ENCODE results near the gene NR6A1.

NR6A1 gene

GRCh38 chr9:124470726-124471125 is 300.4 kb downstream of the NR6A1 start:
- Histone ChIP-seq H3K27ac (ENCODE audit: low read depth, low read length) (no peak overlapping the region), H3K4me2 (ENCODE audit: low read depth, low read length, poor library complexity, severe bottlenecking) (no peak overlapping the region), H3K4me3 (ENCODE audit: insufficient read depth, low read length, poor library complexity, severe bottlenecking) (no peak overlapping the region), H3K36me3 (ENCODE audit: low read length) (no peaks in the 10 kb centered on the region), H3K9ac (ENCODE audit: low read length) (no peak overlapping the region), H3K9me3 (ENCODE audit: insufficient read depth, low read length) (no peaks in the 10 kb centered on the region), H3F3A (ENCODE audit: insufficient read depth) (no peaks in the 10 kb centered on the region), H2AFZ (ENCODE audit: low read depth, low read length, severe bottlenecking) (no peak overlapping the region), H3K27me3 (ENCODE audit: low read length) (no peaks in the 10 kb centered on the region), H3K79me2 (ENCODE audit: insufficient read depth, low read length) (no peaks in the 10 kb centered on the region), H4K20me1 (ENCODE audit: low read depth, low read length) (no peaks in the 10 kb centered on the region), H3K9me2 (replicated peaks; ENCODE audit: insufficient read depth, low read length) (no peaks in the 10 kb centered on the region)
- TF ChIP-seq EZH2phosphoT487 (conservative IDR thresholded peaks at IDR 0.05; ENCODE audit: low read length) (no peak), CTCF (IDR thresholded peaks at IDR 0.05; ENCODE audit: insufficient read depth, low read length, poor library complexity, severe bottlenecking) (no peak)

- H3K27me3 ChIP-seq (ENCODE audit: low read length): no peaks in the 10 kb centered on the region
- no peaks in the 10 kb centered on the region for H3K36me3 ChIP-seq (ENCODE audit: low read length)
- H4K20me1 ChIP-seq (ENCODE audit: low read depth, low read length): no peaks in the 10 kb centered on the region
- no peak overlapping the region for H3K27ac ChIP-seq (ENCODE audit: low read depth, low read length)
- H3K9me3 ChIP-seq (ENCODE audit: insufficient read depth, low read length): no peaks in the 10 kb centered on the region
- H3K79me2 ChIP-seq (ENCODE audit: insufficient read depth, low read length): no peaks in the 10 kb centered on the region
- no peaks in the 10 kb centered on the region for H3F3A ChIP-seq (ENCODE audit: insufficient read depth)
- H3K4me3 ChIP-seq (ENCODE audit: insufficient read depth, low read length, poor library complexity, severe bottlenecking): no peak overlapping the region
- no peak overlapping the region for H2AFZ ChIP-seq (ENCODE audit: low read depth, low read length, severe bottlenecking)
- TF ChIP-seq CTCF (IDR thresholded peaks at IDR 0.05; ENCODE audit: insufficient read depth, low read length, poor library complexity, severe bottlenecking): no peak
- TF ChIP-seq EZH2phosphoT487 (conservative IDR thresholded peaks at IDR 0.05; ENCODE audit: low read length): no peak
- H3K9me2 ChIP-seq (replicated peaks; ENCODE audit: insufficient read depth, low read length): no peaks in the 10 kb centered on the region
- no peak overlapping the region for H3K4me2 ChIP-seq (ENCODE audit: low read depth, low read length, poor library complexity, severe bottlenecking)
- no peak overlapping the region for H3K9ac ChIP-seq (ENCODE audit: low read length)
Measured at GRCh38 chr9:124470306-124470705, 300.8 kb downstream of the NR6A1 start.

- H3K9ac ChIP-seq (ENCODE audit: low read length): no peak overlapping the region
- no peaks in the 10 kb centered on the region for H3K9me3 ChIP-seq (ENCODE audit: insufficient read depth, low read length)
- H3K79me2 ChIP-seq (ENCODE audit: insufficient read depth, low read length): no peaks in the 10 kb centered on the region
- TF ChIP-seq CTCF (IDR thresholded peaks at IDR 0.05; ENCODE audit: insufficient read depth, low read length, poor library complexity, severe bottlenecking) (no peak), EZH2phosphoT487 (conservative IDR thresholded peaks at IDR 0.05; ENCODE audit: low read length) (no peak)
- no peak overlapping the region for H3K4me2 ChIP-seq (ENCODE audit: low read depth, low read length, poor library complexity, severe bottlenecking)
- no peaks in the 10 kb centered on the region for H3K9me2 ChIP-seq (replicated peaks; ENCODE audit: insufficient read depth, low read length)
- no peaks in the 10 kb centered on the region for H3F3A ChIP-seq (ENCODE audit: insufficient read depth)
- H4K20me1 ChIP-seq (ENCODE audit: low read depth, low read length): no peaks in the 10 kb centered on the region
- H3K4me3 ChIP-seq (ENCODE audit: insufficient read depth, low read length, poor library complexity, severe bottlenecking): no peak overlapping the region
- H3K27ac ChIP-seq (ENCODE audit: low read depth, low read length): no peak overlapping the region
- no peaks in the 10 kb centered on the region for H3K27me3 ChIP-seq (ENCODE audit: low read length)
- no peaks in the 10 kb centered on the region for H3K36me3 ChIP-seq (ENCODE audit: low read length)
- H2AFZ ChIP-seq (ENCODE audit: low read depth, low read length, severe bottlenecking): no peak overlapping the region
Measured at GRCh38 chr9:124469011-124469832, 301.9 kb downstream of the NR6A1 start.
